GM21786 (cell line): ENCODE measurements around the gene KIRREL3.

Experiments used
- ATAC-seq: cut with Tn5 transposase; IDR thresholded peaks from one replicate; pipeline ENCODE4 v1.9.1; 2021; ENCODE audit not compliant: unreplicated experiment

Gene KIRREL3

GRCh38 chr11:126415128-126415527, 585.4 kb downstream of the KIRREL3 start:
- no peak for ATAC-seq

GRCh38 chr11:126414615-126415014, 586.0 kb downstream of the KIRREL3 start:
- ATAC-seq: no peak

- ATAC-seq: no peak
Observed at GRCh38 chr11:126413843-126414405, 586.6 kb downstream of the KIRREL3 start.

- ATAC-seq: no peak
Observed at GRCh38 chr11:126413426-126413825, 587.1 kb downstream of the KIRREL3 start.

- ATAC-seq: no peak
Observed at GRCh38 chr11:126411971-126412381, 588.6 kb downstream of the KIRREL3 start.

GRCh38 chr11:126410649-126411048, 589.9 kb downstream of the KIRREL3 start:
- no peak for ATAC-seq

GRCh38 chr11:126409620-126409985, 591.0 kb downstream of the KIRREL3 start:
- ATAC-seq: no peak

GRCh38 chr11:126408901-126409619, 591.5 kb downstream of the KIRREL3 start:
- ATAC-seq: no peak

GRCh38 chr11:126408496-126408895, 592.1 kb downstream of the KIRREL3 start:
- no peak for ATAC-seq

GRCh38 chr11:126407682-126408288, 592.8 kb downstream of the KIRREL3 start:
- no peak for ATAC-seq

- no peak for ATAC-seq
Observed at GRCh38 chr11:126407101-126407521, 593.5 kb downstream of the KIRREL3 start.

- no peak for ATAC-seq
Observed at GRCh38 chr11:126406368-126406767, 594.2 kb downstream of the KIRREL3 start.

GRCh38 chr11:126405906-126406305, 594.7 kb downstream of the KIRREL3 start:
- ATAC-seq: no peak

GRCh38 chr11:126405374-126405773, 595.2 kb downstream of the KIRREL3 start:
- no peak for ATAC-seq

GRCh38 chr11:126404367-126404766, 596.2 kb downstream of the KIRREL3 start:
- no peak for ATAC-seq

GRCh38 chr11:126403658-126404057, 596.9 kb downstream of the KIRREL3 start:
- ATAC-seq: peak; percentile 90

GRCh38 chr11:126403022-126403581, 597.5 kb downstream of the KIRREL3 start:
- no peak for ATAC-seq

- no peak for ATAC-seq
Observed at GRCh38 chr11:126400479-126400878, 600.1 kb downstream of the KIRREL3 start.

GRCh38 chr11:126400019-126400418, 600.6 kb downstream of the KIRREL3 start:
- ATAC-seq: no peak

- no peak for ATAC-seq
Observed at GRCh38 chr11:126398721-126399120, 601.8 kb downstream of the KIRREL3 start.

- no peak for ATAC-seq
Observed at GRCh38 chr11:126398296-126398695, 602.3 kb downstream of the KIRREL3 start.

GRCh38 chr11:126396965-126397364, 603.6 kb downstream of the KIRREL3 start:
- ATAC-seq: no peak
